GM11168 (cell line): ENCODE measurements around the gene CYB5R4.

Experiments used
- in situ Hi-C: fragments of 300-500 bp; cut with MboI; formaldehyde crosslinking; loops from one replicate; pipeline ENCODE4 v1.12.0; 2022; ENCODE audit warnings: low sequenced_read_pairs; ENCODE audit not compliant: unreplicated experiment

The CYB5R4 gene

GRCh38 chr6:83862776-83863471 lies 3.4 kb downstream of the CYB5R4 start:
- in situ Hi-C loops, result no loop called here

GRCh38 chr6:83867043-83867442 lies 7.6 kb downstream of the CYB5R4 start:
- in situ Hi-C loops, result no loop called here

GRCh38 chr6:83867527-83868161 lies 8.2 kb downstream of the CYB5R4 start:
- in situ Hi-C loops, result no loop called here

- in situ Hi-C loops, result no loop called here
Observed at GRCh38 chr6:83868639-83869038, 9.2 kb downstream of the CYB5R4 start.

GRCh38 chr6:83870649-83871048 lies 11.2 kb downstream of the CYB5R4 start:
- in situ Hi-C loops, result no loop called here

GRCh38 chr6:83872386-83873118 lies 13.1 kb downstream of the CYB5R4 start:
- in situ Hi-C loops, result no loop called here

- in situ Hi-C loops, result no loop called here
Observed at GRCh38 chr6:83873869-83874268, 14.4 kb downstream of the CYB5R4 start.

- in situ Hi-C loops, result no loop called here
Observed at GRCh38 chr6:83875843-83876242, 16.4 kb downstream of the CYB5R4 start.

- in situ Hi-C loops, result no loop called here
Observed at GRCh38 chr6:83878902-83879644, 19.6 kb downstream of the CYB5R4 start.

GRCh38 chr6:83879746-83880145 lies 20.3 kb downstream of the CYB5R4 start:
- in situ Hi-C loops, result no loop called here

- in situ Hi-C loops, result no loop called here
Observed at GRCh38 chr6:83883240-83883639, 23.8 kb downstream of the CYB5R4 start.

- in situ Hi-C loops, result no loop called here
Observed at GRCh38 chr6:83884523-83884922, 25.0 kb downstream of the CYB5R4 start.

- in situ Hi-C loops, result no loop called here
Observed at GRCh38 chr6:83885984-83886383, 26.5 kb downstream of the CYB5R4 start.

- in situ Hi-C loops, result loop anchor here (10.0 kb wide), 1 partner anchor 335 kb away; the partner anchor contains the start of gene CEP162
Observed at GRCh38 chr6:83889621-83890020, 30.1 kb downstream of the CYB5R4 start.

- in situ Hi-C loops, result loop anchor here (10.0 kb wide), 1 partner anchor 334 kb away; the partner anchor contains the start of gene CEP162
Observed at GRCh38 chr6:83890520-83890919, 31.0 kb downstream of the CYB5R4 start.

GRCh38 chr6:83891586-83891985 lies 32.1 kb downstream of the CYB5R4 start:
- in situ Hi-C loops, result loop anchor here (10.0 kb wide), 1 partner anchor 333 kb away; the partner anchor contains the start of gene CEP162

GRCh38 chr6:83893024-83893423 lies 33.5 kb downstream of the CYB5R4 start:
- in situ Hi-C loops, result loop anchor here (10.0 kb wide), 1 partner anchor 332 kb away; the partner anchor contains the start of gene CEP162

GRCh38 chr6:83897094-83897493 lies 37.6 kb downstream of the CYB5R4 start:
- in situ Hi-C loops, result loop anchor here (10.0 kb wide), 1 partner anchor 328 kb away; the partner anchor contains the start of gene CEP162

- in situ Hi-C loops, result no loop called here
Observed at GRCh38 chr6:83901624-83902023, 42.1 kb downstream of the CYB5R4 start.

GRCh38 chr6:83904395-83904794 lies 44.9 kb downstream of the CYB5R4 start:
- in situ Hi-C loops, result no loop called here
